Activated naive CD8-positive, alpha-beta T cell (primary cell): ENCODE data around the gene SP8.
A peak's percentile ranks its signal among the peaks of the same experiment; 100 is the strongest.

Source experiments
- H3K27ac Mint-ChIP-seq: one replicate; pipeline ENCODE4 v1.8.0; 2021; ENCODE audit warnings: mixed read lengths
- H3K27me3 Mint-ChIP-seq: one replicate; pipeline ENCODE4 v1.8.0; 2021; ENCODE audit warnings: mixed read lengths
- H3K36me3 Mint-ChIP-seq: one replicate; pipeline ENCODE4 v1.8.0; 2021; ENCODE audit warnings: mixed read lengths
- H3K4me1 Mint-ChIP-seq: one replicate; pipeline ENCODE4 v1.8.0; 2021; ENCODE audit warnings: low read depth, mixed read lengths
- H3K4me3 Mint-ChIP-seq: one replicate; pipeline ENCODE4 v1.8.0; 2021; ENCODE audit warnings: mild to moderate bottlenecking, mixed read lengths
- H3K9me3 Mint-ChIP-seq: one replicate; pipeline ENCODE4 v1.8.0; 2021; ENCODE audit warnings: low read depth, mixed read lengths

SP8 gene

GRCh38 chr7:20786049-20786412 lies 655 bp downstream of the SP8 start:
- Mint-ChIP-seq H3K27me3 (peaks cover 55% of the 10 kb centered on the region), H3K4me3 (peak overlapping the region; percentile 82), H3K27ac (no peak overlapping the region), H3K4me1 (peaks cover 20% of the 10 kb centered on the region), H3K36me3 (peaks cover 11% of the 10 kb centered on the region), H3K9me3 (peaks cover 12% of the 10 kb centered on the region)

DNA sequence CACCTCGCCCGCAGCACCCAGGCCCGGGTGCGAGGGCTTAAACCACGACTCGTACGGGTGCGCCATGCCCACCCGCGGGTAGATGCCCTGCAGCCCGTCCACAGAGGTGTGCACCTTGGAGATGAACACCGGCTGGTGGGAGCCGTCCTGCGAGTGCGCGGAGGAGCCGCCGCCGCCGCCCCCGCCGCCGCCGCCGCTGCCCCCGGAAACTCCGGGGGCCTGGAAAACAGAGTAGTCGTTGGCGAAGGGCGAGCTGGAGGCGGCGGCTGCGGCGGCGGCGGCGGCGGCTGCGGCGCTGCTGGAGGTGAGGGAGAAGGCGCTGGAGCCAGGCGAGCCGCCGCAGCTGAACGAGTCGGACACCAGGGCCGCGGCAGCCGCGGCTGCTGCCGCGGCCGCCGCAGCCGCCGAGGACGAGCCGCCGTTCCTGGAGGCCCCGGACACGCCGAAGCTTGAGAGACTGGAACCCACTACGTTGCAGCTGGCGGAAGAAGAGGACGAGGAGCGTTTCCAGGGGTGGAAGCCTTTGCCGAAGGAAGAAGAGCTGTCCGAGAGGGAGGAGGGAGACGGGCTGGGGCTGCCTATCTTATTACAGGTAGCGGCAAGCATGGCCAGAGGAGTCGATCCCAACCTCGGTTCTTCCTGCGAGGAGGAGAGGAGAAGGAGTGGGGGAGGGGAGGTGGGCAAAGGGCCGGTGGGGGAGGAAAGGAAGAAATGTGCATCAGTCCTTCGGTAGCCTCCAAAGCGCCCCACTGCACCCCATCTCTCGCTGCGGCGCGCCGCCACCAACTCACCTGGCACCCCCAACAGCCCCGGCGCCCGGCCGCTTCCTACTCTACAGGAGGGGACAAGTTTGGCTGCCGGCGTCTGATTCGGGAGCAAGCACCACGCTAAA lies 1.3 kb downstream of the SP8 start:
- Mint-ChIP-seq H3K27me3 (peaks cover 59% of the 10 kb centered on the region), H3K9me3 (peaks cover 12% of the 10 kb centered on the region), H3K36me3 (peaks cover 11% of the 10 kb centered on the region), H3K27ac (no peak overlapping the region), H3K4me3 (peak overlapping the region; percentile 82), H3K4me1 (peaks cover 20% of the 10 kb centered on the region)

GRCh38 chr7:20784388-20785156 lies 2.1 kb downstream of the SP8 start:
- no peak overlapping the region for H3K27ac Mint-ChIP-seq
- peaks cover 18% of the 10 kb centered on the region for H3K4me1 Mint-ChIP-seq
- H3K4me3 Mint-ChIP-seq: no peak overlapping the region
- peaks cover 8% of the 10 kb centered on the region for H3K9me3 Mint-ChIP-seq
- H3K27me3 Mint-ChIP-seq: peaks cover 60% of the 10 kb centered on the region
- H3K36me3 Mint-ChIP-seq: peaks cover 9% of the 10 kb centered on the region

DNA sequence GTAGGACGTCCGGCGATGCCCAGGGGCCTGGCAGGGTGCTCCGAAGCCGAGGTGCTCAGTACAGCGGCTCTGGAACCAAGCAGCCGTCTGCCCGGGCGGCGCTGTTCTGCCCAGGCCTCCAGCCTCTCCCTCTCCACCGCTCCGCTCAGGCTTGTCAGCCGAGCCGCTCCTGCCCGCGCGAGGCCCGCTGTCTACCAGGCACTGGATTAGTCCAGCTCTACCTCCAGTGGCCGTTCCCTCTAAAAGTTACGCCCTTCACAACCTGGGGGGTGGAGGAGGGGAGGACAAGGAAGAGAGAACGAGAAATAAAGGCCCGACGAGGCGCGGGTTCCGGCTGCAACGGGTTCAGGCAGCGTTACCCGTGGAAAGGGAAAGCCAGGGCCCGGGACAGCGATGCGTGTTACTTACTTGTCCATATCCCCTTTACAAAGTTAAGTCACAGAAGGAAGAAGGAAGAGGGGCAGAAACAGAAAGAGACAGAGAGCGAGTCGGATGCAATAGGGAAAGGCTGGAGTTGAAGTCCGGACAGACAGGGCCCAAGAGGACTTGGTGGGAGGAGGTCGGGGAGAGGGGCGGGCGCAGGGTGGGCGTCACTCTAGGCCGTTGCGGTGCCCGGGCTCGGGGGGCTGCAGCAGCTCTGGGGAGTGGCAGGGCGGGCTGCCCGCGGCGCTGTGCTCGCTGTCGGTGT lies 2.8 kb downstream of the SP8 start:
- no peak overlapping the region for H3K27ac Mint-ChIP-seq
- peaks cover 60% of the 10 kb centered on the region for H3K27me3 Mint-ChIP-seq

DNA sequence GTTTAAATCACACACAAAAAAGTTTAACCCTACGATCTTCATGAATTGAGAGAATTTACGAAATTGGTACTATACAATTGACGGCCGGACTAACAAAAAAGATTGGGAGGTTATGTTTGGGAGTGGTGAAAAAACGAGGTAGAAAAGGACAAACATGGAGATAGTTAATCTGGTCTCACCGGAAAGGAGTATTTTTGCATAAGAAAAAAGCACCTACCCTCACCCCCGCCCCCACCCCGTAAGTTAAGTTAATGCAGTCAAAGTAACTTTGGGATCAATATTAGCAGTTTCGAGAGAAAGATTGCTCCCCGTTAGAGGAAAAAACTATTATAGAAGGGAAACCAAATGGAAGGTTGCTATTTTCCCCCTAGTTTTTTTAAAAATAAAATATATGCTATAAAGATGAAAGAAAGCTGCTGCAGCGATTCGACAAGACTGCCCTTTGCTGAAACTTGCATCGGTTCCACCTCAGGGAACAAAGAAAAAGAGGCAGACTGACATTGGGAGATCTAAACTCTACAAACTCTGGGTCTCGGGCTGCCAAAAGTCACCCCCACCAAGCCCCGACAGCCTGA lies 3.5 kb downstream of the SP8 start:
- Mint-ChIP-seq H3K36me3 (peaks cover 9% of the 10 kb centered on the region), H3K4me3 (no peak overlapping the region), H3K27me3 (peaks cover 54% of the 10 kb centered on the region), H3K27ac (no peak overlapping the region), H3K4me1 (peaks cover 18% of the 10 kb centered on the region), H3K9me3 (peaks cover 8% of the 10 kb centered on the region)

More for the DNA sequence above, 2.8 kb downstream of the SP8 start:
- Mint-ChIP-seq H3K36me3 (peaks cover 9% of the 10 kb centered on the region), H3K4me3 (peak overlapping the region; percentile 81), H3K9me3 (peaks cover 8% of the 10 kb centered on the region), H3K4me1 (peaks cover 18% of the 10 kb centered on the region)

- H3K36me3 Mint-ChIP-seq: peaks cover 6% of the 10 kb centered on the region
- H3K9me3 Mint-ChIP-seq: peaks cover 4% of the 10 kb centered on the region
- H3K4me1 Mint-ChIP-seq: peaks cover 14% of the 10 kb centered on the region
- peaks cover 55% of the 10 kb centered on the region for H3K27me3 Mint-ChIP-seq
- H3K4me3 Mint-ChIP-seq: no peak overlapping the region
- H3K27ac Mint-ChIP-seq: no peak overlapping the region
Observed at GRCh38 chr7:20779041-20779440, 7.6 kb downstream of the SP8 start.

- Mint-ChIP-seq H3K36me3 (peaks cover 4% of the 10 kb centered on the region), H3K4me1 (peaks cover 10% of the 10 kb centered on the region), H3K27me3 (peaks cover 55% of the 10 kb centered on the region), H3K4me3 (no peak overlapping the region), H3K9me3 (peaks cover 4% of the 10 kb centered on the region), H3K27ac (no peak overlapping the region)
Observed at GRCh38 chr7:20778063-20778721, 8.5 kb downstream of the SP8 start.

GRCh38 chr7:20777377-20778062 lies 9.2 kb downstream of the SP8 start:
- peaks cover 10% of the 10 kb centered on the region for H3K4me1 Mint-ChIP-seq
- H3K27ac Mint-ChIP-seq: no peak overlapping the region
- peaks cover 4% of the 10 kb centered on the region for H3K36me3 Mint-ChIP-seq
- H3K27me3 Mint-ChIP-seq: peaks cover 48% of the 10 kb centered on the region
- H3K4me3 Mint-ChIP-seq: peak overlapping the region; percentile 83
- peaks cover 4% of the 10 kb centered on the region for H3K9me3 Mint-ChIP-seq

GRCh38 chr7:20776942-20777341 lies 9.7 kb downstream of the SP8 start:
- peaks cover 4% of the 10 kb centered on the region for H3K9me3 Mint-ChIP-seq
- peaks cover 10% of the 10 kb centered on the region for H3K4me1 Mint-ChIP-seq
- H3K27ac Mint-ChIP-seq: no peak overlapping the region
- H3K36me3 Mint-ChIP-seq: peaks cover 4% of the 10 kb centered on the region
- H3K27me3 Mint-ChIP-seq: peaks cover 49% of the 10 kb centered on the region
- peak overlapping the region; percentile 83 for H3K4me3 Mint-ChIP-seq

GRCh38 chr7:20776214-20776911 lies 10.3 kb downstream of the SP8 start:
- H3K27me3 Mint-ChIP-seq: peaks cover 47% of the 10 kb centered on the region
- H3K4me1 Mint-ChIP-seq: peaks cover 10% of the 10 kb centered on the region
- H3K9me3 Mint-ChIP-seq: no peaks in the 10 kb centered on the region
- no peak overlapping the region for H3K27ac Mint-ChIP-seq
- H3K36me3 Mint-ChIP-seq: peaks cover 4% of the 10 kb centered on the region
- no peak overlapping the region for H3K4me3 Mint-ChIP-seq

DNA sequence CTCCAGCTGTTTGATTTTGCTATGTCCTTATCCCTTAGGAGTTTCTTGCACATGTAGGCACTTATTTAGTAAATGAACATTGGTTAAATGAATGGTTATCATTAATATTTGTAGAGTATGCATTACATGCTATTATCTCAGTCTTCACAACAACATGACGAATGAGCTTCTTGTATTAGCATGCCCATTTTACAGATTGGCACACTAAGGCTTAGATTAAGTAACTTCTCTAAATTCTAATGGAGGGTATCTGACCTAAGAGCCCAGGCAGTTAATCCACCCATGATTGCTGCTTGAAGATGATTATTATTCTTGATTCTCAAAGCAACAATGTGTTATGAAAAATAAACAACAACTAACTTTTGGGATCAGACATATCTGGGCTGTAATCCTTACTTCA lies 32.7 kb downstream of the SP8 start:
- H3K4me3 Mint-ChIP-seq: no peak overlapping the region
- no peaks in the 10 kb centered on the region for H3K36me3 Mint-ChIP-seq
- no peaks in the 10 kb centered on the region for H3K9me3 Mint-ChIP-seq
- no peak overlapping the region for H3K27ac Mint-ChIP-seq
- H3K4me1 Mint-ChIP-seq: no peaks in the 10 kb centered on the region
- H3K27me3 Mint-ChIP-seq: peaks cover 3% of the 10 kb centered on the region

DNA sequence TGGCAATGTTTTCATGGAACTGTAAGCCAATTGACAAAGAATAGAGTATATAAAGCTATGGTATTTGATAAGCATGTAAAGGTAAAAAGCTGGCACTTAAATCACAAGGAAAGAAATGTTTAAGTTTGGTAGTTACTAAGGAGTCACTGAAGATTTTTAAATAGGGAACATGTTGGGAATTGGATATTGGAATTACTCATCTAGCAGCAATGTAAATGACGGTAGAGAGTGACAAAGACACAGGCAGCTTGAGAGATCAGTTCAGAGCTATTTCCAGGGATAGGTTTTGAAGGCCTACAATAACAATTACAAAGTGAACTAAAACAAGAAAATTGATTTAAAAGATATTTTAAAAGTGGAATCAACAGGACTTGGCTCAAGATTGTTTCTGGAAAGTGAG lies 36.8 kb downstream of the SP8 start:
- no peaks in the 10 kb centered on the region for H3K36me3 Mint-ChIP-seq
- no peaks in the 10 kb centered on the region for H3K9me3 Mint-ChIP-seq
- peaks cover 5% of the 10 kb centered on the region for H3K27me3 Mint-ChIP-seq
- H3K27ac Mint-ChIP-seq: no peak overlapping the region
- no peaks in the 10 kb centered on the region for H3K4me1 Mint-ChIP-seq
- H3K4me3 Mint-ChIP-seq: no peak overlapping the region

DNA sequence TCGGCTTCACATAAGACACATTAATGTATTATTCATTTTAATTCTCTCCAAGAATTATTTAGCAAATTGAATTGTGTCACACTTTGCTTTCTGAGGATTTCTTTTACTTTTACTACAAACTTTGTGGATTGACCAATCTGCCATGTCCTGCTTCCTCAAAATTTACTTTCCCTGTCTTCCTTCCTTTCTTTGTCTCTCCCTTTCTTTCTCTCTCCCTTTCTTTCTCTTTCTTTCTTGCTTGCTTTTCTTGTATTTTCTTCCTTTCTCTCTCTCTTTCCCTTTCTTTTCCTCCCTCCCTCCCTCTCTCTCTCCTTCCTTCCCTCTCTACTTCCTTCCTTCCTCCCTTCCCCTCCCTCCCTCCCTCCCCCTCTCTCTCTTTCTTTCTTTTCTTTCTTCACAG lies 37.8 kb downstream of the SP8 start:
- no peaks in the 10 kb centered on the region for H3K36me3 Mint-ChIP-seq
- H3K27ac Mint-ChIP-seq: no peak overlapping the region
- H3K27me3 Mint-ChIP-seq: peaks cover 6% of the 10 kb centered on the region
- H3K9me3 Mint-ChIP-seq: no peaks in the 10 kb centered on the region
- H3K4me3 Mint-ChIP-seq: no peak overlapping the region
- H3K4me1 Mint-ChIP-seq: no peaks in the 10 kb centered on the region
